ENCODE data around the gene GUK1. TPM values are rescaled to one million over a fixed set of nuclear protein-coding genes. Genes with fewer than 3 reads are reported as not detected.

GUK1 gene
- total RNA-seq = 531 and 686 TPM in 2 replicates

DNA sequence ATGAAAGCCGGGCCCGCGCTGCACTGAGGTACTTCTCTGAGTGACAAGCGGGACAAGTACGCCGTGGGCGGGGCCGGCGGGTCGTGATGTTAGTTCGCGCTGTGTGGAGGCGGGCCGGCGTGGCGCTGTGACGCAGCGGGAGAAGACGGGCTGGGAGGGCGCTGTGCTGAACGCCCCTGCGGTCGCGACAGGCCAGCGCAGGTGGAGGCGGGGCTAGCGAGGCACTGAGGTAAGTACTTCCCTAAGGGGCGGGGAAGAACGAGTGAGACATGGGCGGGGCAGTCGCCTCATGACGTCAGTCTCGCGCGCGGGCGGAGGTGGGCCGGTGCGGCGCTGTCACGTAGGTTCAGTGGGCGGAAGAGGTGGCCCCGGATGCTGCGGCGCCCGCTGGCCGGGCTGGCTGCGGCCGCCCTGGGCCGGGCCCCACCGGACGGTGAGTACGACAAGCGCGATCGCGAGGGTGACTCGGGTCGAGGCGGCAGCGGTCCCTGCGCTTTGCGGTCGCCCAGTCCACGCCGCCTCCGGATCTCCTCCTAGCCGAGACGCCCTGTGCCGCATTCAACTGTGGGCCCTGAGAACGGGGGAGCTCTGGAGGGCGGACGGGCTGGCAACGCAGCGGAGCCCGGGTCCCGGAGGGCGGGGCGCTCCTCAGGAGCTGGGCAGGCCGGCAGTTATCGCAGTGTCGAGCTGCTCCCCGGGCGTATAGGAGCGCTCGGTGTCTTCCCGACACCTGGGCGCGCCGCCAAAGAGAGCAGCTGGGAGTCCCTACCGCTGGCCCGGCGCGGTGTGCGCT is at the start of gene GUK1:
GUK1 (plus strand) TSS at position 349 of the 793 bp plus-strand sequence; CDS start at position 373, 24 bp downstream.

GRCh38 chr1:228102791-228103620 is 37.1 kb upstream of the GUK1 start, which contains the start of gene C1orf35:
Gene C1orf35, minus strand, starts transcription at chr1:228103325. Its CDS starts 98 bp downstream, at chr1:228103227.

DNA sequence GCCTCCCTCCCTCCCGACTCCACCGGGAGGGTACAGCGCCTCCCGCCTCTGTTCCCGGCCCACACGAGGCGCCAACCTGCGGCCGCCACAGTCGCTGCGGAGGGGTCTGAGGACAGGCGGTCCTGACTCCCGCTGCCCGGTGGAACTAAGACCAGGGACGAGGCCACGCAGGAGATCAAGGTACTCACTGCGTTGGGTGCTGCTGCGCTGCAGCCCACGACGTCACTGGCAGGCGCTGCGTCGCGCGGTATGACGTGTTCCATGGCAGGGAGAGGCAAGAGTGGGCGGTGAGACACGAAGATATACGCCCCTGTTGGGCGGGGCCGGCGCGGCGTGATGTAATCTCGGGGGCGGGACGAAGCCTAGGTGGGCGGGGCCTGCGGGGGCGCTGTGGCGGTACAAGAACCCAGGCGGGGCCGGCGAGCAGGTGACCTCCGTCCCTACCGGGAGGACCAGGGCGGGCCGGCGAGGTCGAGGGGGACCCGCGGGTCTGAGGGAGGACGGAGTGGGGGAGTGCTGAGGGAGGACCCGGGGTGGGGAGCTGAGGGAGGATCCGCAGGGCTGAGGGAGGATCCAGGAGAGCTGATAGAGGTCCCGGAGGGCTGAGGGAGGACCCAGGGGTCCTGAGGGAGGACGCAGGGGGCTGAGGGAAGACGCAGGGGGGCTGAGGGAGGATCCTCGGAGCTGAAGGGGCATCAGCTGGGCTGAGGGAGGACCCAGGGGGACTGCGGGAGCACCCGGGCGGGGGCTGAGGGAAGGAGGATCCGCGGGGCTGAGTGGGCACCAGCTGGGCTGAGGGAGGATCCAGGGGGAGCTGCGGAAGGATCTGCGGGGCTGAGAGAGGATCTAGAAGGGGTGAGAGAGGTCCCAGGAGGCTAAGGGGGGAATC is 30.8 kb upstream of the GUK1 start, which contains the start of gene MRPL55:
MRPL55 (minus strand) TSS at position 227 of the 889 bp plus-strand sequence. CDS start 1,039 bp downstream, outside the sequence.

DNA sequence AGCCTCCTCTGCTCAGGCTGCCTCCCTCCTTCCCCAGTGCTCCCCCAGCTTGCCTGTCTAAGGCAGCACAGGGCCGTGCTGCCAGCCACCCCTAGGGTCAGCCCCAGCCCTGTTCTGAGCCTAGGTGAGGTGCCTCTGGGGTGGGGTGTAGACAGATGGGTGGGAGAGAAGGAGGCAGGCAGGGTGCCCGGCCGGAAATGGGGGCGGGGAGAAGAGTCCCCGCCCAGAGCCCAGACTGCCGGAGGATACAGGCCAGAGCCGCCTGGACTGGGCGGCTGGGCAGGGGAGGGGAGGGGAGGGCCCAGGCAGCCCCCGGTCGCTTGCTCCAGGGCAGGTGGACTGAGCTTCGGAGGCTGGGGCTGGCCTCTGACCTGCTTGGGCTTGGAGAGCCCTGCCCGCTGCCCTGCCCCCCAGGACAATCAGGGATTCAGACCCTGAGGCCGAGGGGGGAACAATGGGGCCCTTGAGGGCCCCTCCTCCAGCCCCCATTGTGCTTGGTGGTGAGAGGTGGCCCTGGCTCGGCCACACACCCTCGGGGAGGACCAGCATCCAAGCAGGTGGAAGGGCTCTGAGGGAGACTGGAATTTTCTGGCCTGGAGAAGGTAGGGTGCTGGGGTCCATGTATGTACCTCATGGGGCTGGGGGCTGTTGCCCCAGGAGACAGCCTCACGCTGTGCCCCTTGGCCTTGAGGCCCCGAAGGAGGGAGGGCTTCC is 9.5 kb downstream of the GUK1 start, which contains the start of gene GJC2:
GJC2 (plus strand) TSS at position 525 of the 714 bp plus-strand sequence. CDS start 7,829 bp downstream, outside the sequence.

GRCh38 chr1:228165372-228166169 is 25.5 kb downstream of the GUK1 start, which contains the start of gene IBA57:
Gene IBA57, plus strand, starts transcription at chr1:228165804. Its CDS starts 13 bp downstream, at chr1:228165817.

Other genes with a start within 250 kb of the GUK1 start
- 0.97 and 1.7 TPM in 2 replicates for gene WNT9A, start 192.3 kb upstream of the GUK1 start, total RNA-seq
- gene WNT3A, start 133.3 kb upstream of the GUK1 start, total RNA-seq = not detected in 2 replicates
- 201 and 419 TPM in 2 replicates for gene ARF1, start 57.6 kb upstream of the GUK1 start, total RNA-seq
- gene C1orf35, start 37.0 kb upstream of the GUK1 start, total RNA-seq = 8.7 and 12.1 TPM in 2 replicates
- 41.9 and 66.9 TPM in 2 replicates for gene MRPL55, start 31.0 kb upstream of the GUK1 start, total RNA-seq
- gene GJC2, start 9.7 kb downstream of the GUK1 start, total RNA-seq = 0.49 and 4.9 TPM in 2 replicates
- gene IBA57, start 25.5 kb downstream of the GUK1 start, total RNA-seq = 3.6 and 7.4 TPM in 2 replicates
- 1.8 and 9.1 TPM in 2 replicates for gene OBSCN, start 67.8 kb downstream of the GUK1 start, total RNA-seq